SIG-M5 treated with dmso at 0.1 percent for 504 hours (cell line): ENCODE results near the gene ZSCAN2.
"Not testable (repeated sequence)": the region's sequence is repeated elsewhere in the genome, so short reads cannot be mapped to it uniquely, and the experiment has no call there.

Experiments used
- DNase-seq: peaks from one replicate; lab custom pipeline; 2025; ENCODE audit not compliant: unreplicated experiment; lab: John Stamatoyannopoulos, UW

The ZSCAN2 gene

DNA sequence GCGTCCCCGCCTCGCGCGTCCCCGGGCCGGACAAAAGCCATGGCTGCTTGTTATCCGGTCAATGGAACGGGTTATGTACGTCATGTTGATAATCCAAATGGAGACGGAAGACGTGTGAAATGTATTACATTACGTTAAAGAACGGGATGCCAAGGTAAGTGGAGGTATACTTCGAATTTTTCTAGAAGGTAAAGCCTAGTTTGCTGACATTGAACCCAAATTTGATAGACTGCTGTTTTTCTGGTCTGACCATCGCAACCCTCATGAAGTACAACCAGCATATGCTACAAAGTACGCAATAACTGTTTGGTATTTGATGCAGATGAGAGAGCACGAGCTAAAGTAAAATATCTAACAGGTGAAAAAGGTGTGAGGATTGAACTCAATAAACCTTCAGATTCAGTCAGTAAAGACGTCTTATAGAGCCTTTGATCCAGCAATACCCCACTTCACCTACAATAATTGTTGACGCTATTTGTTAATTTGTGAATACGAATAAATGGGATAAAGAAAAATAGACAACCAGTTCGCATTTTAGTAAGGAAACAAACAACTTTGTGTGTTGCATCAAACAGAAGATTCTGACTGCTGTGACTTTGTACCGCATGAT is 33.5 kb downstream of the ZSCAN2 start:
- DNase-seq: no peak

DNA sequence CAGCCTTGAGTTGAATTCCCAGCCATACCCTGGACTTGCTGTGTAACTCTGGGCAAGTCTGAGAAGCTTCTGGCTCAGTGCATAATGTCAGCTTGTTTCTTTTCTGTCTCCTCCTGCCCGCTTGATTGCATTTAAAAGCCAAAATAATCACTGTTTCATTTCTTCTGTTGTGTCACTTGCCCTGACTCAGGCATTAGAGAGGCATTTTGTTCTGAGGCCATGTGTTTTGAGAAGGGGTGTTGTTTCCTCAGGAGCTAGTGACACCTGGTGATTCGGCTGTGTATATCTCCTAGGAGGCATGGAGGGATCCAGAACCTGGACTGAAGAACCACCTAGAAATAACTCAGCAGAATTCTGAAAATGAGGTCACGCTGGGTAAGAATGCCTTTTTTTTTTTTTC is 37.3 kb downstream of the ZSCAN2 start:
- DNase-seq: peak; percentile 42

DNA sequence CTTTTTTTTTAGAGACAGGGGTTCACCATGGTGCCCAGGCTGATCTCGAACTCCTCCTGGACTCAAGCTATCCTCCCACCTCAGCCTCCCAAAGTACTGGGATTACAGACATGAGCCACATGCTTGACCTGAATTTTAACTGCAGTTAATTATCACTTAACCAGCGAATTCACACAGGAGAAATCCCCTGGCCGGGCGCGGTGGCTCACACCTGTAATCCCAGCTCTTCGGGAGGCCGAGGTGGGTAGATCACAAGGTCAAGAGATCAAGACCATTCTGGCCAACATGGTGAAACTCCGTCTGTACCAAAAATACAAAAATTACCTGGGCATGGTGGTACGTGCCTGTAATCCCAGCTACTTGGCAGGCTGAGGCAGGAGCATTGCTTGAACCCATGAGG is 41.1 kb downstream of the ZSCAN2 start:
- not testable (repeated sequence) for DNase-seq

DNA sequence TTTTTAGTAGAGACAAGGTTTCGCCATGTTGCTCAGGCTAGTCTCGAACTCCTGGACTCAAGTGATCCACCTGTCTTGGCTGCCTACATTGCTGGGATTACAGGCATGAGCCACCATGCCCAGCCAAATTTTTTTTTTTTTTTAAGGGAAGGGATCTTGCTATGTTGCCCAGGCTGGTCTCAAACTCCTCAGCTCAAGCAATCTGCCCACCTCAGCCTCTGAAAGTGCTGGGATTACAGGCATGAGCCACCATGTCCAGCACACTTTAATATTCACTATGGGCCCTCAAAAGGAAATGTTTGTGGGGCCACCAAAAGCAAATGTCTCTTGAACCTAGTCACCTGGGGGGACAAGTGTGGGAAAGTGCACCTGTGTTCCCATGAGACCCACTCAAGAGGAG is 41.8 kb downstream of the ZSCAN2 start:
- not testable (repeated sequence) for DNase-seq

DNA sequence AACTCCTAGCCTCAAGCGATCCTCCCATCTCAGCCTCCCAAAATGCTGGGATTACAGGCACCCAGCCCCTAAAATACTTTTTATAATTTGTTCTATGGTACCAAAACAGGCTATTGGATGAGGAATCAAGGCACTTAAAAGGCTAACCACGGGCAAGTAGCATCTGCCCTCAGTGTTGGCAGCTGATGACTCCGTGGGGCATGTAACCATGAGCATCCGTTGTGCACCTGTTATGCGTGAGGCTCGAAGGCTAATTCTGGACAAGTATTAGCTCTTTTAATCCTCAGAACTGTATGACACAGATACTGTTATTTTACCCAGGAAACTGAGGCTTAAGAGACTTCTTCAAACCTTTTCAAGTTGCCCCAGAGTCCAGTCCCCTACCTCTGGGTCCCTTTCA is 43.0 kb downstream of the ZSCAN2 start:
- DNase-seq: no peak

DNA sequence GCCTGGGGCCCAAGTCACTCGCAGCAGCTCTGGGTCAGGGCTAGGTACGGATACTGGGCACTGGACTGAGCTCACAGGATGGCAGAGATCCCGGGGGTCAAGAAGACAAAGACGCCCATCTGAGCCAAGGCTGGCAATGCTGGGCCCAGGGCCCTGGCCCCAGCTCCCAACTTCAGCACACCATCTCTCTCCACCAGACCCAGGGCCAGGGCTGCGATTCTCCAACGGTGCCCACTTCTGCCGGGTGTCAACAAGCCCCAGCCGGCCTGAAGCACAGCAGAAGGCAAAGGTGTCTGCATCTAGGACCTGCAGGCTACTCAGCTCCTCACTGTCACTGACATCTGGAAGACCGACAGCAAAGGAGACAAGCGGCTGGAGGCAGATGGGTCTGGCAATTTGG is 44.7 kb downstream of the ZSCAN2 start:
- no peak for DNase-seq

DNA sequence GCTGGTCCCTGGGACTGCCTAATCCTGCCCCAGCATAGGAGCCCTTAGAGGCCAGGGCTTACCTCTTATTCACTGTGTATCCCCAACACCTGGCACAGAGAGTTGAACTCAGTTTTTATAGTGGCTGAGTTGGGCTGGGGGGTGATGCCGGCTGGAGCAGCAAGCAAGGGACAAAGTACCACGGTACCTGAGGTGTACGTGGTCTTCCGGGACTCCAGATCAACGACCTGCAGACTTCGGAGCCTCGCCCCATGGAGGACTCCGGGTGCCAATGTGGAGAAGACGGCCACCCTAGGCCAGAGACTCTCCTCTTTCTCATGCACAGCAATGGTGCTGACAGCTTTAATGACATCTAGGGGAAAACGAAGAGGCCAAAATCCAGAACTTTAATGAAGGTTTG is 45.2 kb downstream of the ZSCAN2 start:
- no peak for DNase-seq

DNA sequence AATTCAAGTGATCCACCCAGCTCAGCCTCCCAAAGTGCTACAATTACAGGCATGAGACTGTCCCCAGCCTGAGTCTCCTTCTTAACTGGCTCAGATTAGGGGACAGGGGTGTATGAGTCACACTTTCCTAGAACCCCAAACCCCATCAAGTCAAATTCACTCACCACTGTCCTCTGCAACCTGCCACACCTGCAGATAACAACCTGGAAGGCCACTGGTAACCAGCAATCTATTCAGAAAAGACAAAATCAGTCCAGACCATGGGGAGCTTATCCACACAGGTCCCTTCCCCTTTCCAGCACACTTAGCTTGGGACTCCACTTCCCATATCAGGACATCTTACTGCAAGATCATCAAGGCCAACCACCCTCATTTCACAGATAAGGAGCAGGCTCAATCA is 46.9 kb downstream of the ZSCAN2 start:
- DNase-seq: no peak

DNA sequence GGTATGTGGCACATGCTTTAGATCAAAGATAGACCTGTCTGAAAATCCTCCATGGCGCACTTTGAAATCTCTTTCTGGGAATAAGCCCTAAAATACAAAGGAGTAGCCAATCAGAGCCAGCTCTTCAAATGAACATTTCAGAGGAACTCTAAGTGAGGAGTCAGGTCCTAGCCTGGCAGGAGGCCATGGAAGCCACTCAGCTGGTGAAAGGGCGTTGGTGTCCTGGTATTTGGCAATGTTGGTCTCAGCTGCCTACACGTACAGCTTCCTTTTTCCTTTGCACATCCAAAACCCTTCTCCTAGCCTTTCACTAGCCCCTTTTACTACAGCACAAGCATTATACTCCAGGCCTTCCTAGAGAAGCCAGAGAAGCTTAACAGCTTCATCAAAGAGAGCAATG is 47.7 kb downstream of the ZSCAN2 start:
- DNase-seq: no peak

DNA sequence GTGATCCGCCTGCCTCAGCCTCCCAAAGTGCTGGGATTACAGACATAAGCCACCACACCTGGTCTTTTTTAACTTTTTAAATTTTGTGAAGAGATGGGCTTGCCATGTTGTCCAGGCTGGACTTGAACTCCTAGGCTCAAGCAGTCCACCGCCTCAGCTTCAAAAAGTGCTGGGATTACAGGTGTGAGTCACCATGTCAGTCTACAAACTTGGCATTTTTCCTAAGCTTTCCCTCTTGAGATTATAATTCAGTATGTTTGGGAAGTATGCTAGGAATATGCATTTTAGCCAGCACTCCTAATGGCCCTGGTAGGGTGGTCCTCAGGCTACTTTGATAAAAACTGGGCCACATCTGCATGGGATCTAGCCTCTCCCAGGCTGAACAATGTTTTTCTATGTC is 48.9 kb downstream of the ZSCAN2 start:
- DNase-seq: no peak

DNA sequence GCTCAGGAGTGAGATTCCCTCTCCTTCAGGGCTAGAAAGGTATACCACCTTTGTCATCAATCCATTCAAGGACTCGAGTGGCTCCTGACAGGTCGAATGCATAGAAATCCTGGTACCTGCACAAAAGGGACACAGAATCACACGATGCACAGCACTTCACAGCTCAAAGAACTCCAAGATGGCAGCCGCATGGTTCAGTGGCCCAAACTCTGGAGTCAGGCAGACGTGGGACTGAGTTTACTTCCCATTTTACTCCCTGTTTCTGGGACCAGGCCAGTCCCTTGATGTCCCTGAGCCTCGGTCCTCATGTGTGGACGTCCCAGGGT is 52.7 kb downstream of the ZSCAN2 start:
- peak; percentile 59 for DNase-seq

DNA sequence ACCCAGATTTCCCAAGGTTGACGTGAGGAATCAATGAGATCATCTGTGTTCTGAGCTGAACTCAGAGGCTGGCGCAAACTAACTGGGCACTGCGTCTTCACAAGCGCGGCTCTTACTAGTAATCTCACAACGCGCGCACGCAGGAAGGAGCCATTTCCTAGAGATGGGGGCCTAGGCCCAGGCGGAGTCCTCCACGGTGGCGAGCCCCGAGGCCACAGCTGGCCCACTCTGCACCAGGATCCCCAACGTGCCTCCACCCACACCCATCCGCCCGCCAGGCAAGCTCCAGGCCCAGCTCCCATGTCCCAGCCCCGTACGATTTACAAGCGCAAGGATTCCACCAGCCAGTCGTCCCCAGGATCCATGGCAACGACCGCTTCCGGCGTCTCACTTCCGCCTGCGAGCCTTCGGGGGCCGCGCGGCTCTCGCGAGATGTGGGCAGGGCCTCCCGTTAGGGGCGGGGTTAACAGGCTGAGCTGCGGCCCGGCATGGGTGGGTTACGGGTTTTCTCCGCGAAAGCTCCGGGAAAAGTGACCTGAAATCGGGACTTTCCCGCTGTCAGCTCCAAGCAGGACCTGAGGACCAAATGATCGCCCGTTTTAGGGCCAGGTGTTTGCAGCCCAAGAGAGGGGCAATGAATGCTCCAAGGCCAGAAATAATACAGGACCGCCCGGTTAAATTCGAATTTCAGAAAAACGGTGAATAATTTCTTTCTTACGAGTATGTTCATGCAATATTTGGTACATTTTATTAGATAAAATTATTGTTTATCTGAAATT is 53.3 kb downstream of the ZSCAN2 start, which contains the start of gene WDR73:
Gene WDR73, minus strand, starts transcription at position 374 of the 779 bp plus-strand sequence. Its CDS starts 9 bp downstream, at position 365.
- peak; percentile 90 for DNase-seq

DNA sequence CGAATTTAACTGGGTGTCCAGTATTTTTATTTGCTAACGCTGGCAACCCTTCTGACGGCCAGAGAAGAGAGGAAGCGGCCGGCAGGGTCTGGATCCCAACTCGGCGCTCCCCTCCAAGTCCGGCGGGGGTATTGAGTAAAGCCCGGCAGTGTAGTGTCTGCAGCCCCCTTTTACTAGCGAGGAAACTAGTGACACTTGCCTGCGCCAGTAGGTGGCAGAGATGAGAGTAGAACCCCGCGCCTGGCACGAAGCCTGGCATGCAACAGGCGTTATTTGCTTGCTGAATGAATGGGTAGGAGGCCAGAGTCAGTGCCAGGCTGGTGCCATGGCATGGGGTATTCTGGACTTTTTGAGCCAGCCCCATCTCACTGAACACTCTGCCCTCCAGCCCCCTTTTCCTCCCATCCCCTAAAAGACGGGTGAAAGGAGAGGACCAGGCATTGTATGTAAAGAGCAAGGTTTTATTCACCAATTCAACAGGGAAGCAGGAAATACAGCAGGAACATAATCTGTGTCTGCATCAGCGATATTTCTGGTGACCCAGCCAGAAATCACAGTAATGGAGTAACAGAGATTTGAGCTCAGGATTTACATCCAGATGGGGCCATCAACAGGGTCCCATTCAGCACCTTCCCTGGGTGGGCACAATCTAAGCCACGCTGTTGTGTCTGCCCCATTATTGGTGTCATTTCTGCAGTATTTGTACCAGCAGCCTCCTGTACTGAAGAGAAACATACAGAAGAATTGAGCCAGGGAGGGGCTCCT is 54.1 kb downstream of the ZSCAN2 start:
- peak; percentile 88 for DNase-seq

DNA sequence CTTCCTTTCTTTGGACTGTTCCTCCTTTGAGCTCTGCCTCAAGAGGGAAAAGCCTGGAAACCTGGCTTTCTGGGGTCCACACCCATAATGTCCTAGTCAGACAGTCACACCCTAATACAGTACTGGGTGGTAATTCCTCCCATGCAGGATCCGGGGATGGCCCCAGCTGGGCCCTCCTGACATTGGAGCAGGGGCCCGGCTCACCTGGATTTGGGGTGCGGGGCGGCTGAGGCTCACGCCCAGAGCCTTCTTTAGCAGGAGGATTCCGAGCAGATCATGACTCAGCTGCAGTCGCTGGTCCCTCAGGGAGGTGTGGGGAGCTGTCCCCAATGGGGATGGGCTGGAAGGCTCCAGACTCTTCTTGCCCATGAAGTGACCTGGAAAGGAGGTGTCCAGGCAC is 56.2 kb downstream of the ZSCAN2 start:
- DNase-seq: no peak

DNA sequence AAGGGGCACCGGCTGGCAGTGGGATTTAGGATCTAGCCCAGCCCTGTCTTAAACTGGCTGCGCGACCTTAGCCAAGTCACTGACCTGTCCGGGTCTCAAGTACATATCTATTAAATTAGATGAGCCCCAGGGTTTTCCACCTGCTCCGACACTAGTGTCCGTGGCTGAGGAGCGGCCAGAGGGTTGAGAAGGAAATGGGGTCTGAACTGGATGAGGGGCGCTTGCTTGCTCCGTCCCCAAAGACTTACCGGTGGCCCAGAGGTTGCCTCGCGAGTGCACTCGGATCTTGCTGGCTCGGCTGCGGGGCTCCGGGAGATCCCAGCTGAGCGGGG is 56.9 kb downstream of the ZSCAN2 start:
- no peak for DNase-seq

DNA sequence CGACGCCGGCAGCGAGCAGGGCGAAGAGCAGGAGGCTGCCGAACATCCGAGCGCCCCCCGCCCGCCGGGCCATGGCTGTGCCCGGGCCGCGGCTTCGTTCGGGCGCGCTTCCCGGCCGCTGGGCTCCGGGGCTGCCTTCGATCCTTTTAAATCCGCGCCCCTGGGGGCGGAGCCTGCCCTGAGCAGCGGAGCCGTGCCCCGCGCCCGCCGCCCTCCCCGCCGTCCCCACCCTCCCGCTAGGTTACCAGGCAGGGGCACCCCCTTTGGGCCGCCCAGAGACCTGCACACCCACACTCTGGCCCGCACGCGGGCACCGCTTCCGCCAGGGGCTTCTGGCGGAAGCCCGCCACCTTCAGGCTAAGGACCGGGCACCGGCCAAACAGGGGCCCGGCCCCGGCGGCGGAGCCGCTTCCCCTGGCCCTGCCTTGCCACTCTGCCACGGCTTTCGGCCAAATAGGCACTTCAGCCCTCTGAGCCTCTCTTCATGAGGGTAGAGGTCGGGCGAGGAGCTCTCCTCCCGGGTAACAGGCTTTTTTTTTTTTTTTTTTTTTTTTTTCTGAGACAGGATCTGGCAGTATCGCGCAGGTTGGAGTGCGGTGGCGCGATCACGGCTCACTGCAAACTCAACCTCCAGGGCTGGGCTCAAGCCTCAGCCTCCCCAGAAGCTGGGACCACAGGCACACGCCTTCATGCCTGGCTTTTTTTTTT is 57.4 kb downstream of the ZSCAN2 start, which contains the start of gene NMB:
Gene NMB, minus strand, starts transcription at position 120 of the 708 bp plus-strand sequence. Its CDS starts 47 bp downstream, at position 73.
- peak; percentile 72 for DNase-seq

DNA sequence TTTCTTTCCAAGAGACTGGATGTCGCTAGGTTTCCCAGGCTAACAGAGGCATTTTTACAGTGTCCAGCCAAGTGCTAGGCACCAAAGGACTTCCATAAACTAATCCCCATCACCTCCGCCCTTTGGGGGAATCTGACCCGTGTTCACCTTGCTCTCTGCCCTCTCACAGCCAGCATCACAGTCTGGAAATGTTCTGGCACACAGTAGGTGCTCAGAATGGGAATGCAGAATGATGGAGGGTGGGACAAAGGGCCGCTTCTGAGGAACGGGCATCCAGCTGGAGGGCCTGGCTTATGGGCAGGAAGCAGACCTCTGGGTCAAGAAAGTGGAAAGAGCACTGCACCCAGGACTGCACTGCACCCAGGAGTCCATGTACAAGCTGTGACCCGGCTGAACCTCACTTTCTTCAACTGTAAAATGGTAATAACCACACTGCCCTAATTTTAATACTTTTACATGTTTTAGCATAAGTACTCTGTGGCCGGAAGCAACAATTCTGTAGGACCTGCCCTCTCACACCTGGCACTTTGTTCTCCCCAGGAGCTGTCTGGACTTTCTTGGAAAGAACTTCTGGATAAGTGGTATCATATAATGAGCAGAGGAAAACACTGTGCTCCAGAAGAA is 58.1 kb downstream of the ZSCAN2 start:
- DNase-seq: no peak

DNA sequence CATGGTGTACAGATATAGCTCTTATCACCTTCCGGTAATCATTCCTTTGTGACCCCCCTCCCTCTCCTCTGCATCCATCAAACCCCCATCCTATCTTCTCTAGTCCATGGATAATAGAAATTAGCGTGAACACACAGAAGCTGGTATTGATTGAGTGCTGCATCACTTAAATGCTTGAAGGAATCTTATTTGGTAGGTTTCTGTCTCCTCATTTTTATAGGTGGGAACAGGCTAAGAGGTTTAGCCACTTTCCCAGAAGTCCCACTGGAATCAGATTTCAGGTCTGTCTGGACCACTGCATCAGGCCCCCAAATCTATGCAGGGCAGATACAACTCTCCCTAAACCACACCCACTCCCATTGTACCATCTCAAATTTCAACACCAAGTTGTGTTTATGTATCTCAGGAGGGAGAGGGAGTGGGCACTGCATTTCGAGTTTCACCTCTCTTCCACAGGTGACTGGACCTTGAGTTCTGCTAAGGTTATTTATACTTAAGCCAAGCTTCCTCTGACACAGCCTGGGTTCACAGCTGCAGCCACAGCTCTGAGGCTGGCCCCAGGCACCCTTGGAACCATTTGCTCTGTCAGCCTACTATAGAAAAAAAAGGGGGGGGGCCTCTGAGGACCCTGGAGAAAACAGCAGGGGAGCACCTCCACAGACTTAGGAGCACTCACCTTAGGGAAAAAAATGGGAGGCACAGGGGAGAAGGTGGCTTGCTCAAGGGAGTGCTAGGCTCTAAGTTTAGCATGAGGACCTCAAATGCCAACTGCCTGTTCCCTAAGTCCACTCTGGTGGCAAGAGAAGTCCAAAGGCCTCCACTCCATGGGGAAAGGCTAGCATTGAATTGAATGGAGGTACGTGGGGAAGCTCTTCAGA is 59.3 kb downstream of the ZSCAN2 start:
- DNase-seq: no peak

DNA sequence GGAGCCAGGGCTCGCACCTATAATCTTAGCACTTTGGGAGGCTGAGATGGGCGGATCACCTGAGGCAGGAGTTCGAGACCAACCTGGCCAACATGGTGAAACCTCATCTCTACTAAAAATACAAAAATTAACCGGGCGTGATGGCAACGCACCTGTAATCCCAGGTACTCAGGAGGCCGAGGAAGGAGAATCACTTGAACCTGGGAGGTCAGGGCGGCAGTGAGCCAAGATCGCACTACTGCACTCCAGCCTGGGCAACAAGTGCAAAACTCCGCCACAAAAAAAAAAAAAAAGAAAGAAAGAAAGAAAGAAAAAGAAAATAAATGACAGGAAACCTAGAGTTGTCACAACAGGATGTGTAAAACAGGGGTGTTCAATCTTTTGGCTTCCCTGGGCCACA is 60.2 kb downstream of the ZSCAN2 start:
- no peak for DNase-seq

DNA sequence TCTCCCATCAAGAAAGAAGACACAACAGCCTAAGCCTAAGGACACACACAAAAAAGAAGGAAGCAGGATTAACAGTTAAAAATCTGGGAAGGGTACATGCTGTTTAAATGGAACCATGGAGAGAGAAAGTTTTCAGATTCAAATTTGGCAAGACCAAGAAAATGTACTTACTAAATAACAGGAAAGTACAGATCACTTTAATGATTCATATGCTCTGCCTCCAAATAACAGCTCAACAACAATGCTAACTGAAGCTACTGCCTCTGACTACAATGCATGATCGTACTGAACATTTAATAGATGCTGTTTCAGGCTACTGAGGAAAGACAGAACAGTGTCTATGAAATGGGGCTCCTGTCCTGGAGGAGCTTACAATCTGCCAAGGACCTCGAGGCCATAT is 65.6 kb downstream of the ZSCAN2 start:
- DNase-seq: no peak
